ENCODE data around the gene CYP11A1. TPM values are rescaled to one million over a fixed set of nuclear protein-coding genes. Genes with fewer than 3 reads are reported as not detected.

CYP11A1 gene
- total RNA-seq, 1 donor from 2014 or later = 1.1 TPM

- TF ChIP-seq, protein P1, sequence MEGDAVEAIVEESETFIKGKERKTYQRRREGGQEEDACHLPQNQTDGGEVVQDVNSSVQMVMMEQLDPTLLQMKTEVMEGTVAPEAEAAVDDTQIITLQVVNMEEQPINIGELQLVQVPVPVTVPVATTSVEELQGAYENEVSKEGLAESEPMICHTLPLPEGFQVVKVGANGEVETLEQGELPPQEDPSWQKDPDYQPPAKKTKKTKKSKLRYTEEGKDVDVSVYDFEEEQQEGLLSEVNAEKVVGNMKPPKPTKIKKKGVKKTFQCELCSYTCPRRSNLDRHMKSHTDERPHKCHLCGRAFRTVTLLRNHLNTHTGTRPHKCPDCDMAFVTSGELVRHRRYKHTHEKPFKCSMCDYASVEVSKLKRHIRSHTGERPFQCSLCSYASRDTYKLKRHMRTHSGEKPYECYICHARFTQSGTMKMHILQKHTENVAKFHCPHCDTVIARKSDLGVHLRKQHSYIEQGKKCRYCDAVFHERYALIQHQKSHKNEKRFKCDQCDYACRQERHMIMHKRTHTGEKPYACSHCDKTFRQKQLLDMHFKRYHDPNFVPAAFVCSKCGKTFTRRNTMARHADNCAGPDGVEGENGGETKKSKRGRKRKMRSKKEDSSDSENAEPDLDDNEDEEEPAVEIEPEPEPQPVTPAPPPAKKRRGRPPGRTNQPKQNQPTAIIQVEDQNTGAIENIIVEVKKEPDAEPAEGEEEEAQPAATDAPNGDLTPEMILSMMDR (IDR thresholded peaks at IDR 0.05) = no peak
- Histone ChIP-seq H3K9me3 (no peaks in the 10 kb centered on the region), H3K27ac (no peak overlapping the region), H3K27me3 (peaks cover 15% of the 10 kb centered on the region), H3K4me1 (no peaks in the 10 kb centered on the region), H3K36me3 (no peaks in the 10 kb centered on the region), H3K4me3 (no peak overlapping the region)
- DNase-seq (no peak), ATAC-seq (no peak)
- intact Hi-C loops (cut with DNase I) = no loop called here
Measured at GRCh38 chr15:74289671-74290070, 77.8 kb downstream of the CYP11A1 start.

Small RNA genes within 50 kb of the gene (microRNA-seq; reads per million reads assigned to microRNA genes)
- not detected for gene MIR6881 (ENCODE audit: borderline microRNAs expressed)

Other genes starting within 250 kb of the CYP11A1 start
- 4.0 TPM for gene ISLR2, start 237.1 kb downstream of the CYP11A1 start, total RNA-seq
- 40.6 TPM for gene ISLR, start 193.9 kb downstream of the CYP11A1 start, total RNA-seq
- gene STRA6, start 164.9 kb downstream of the CYP11A1 start, total RNA-seq = not detected
- gene CCDC33, start 131.3 kb downstream of the CYP11A1 start, total RNA-seq = not detected
- 5.4 TPM for gene SEMA7A, start 66.3 kb upstream of the CYP11A1 start, total RNA-seq
- gene UBL7, start 93.5 kb upstream of the CYP11A1 start, total RNA-seq = 40.8 TPM
- 10.7 TPM for gene ARID3B, start 173.6 kb upstream of the CYP11A1 start, total RNA-seq
- gene CLK3, start 248.2 kb upstream of the CYP11A1 start, total RNA-seq = 72.9 TPM

All from upper lobe of right lung (tissue), 1 donor.